HFF-Myc (cell line): ENCODE results near the gene NEDD4L.

Experiments
- DNase-seq: peaks from one replicate; pipeline ENCODE4 v3.0.0-alpha.2; 2011; ENCODE audit warnings: low read depth; ENCODE audit errors: extremely low read depth
- H3K4me3 ChIP-seq: replicated peaks from 2 replicates; pipeline ENCODE4 v1.5.1; 2011; ENCODE audit warnings: low read depth, mild to moderate bottlenecking, control low read depth, low read length
- TF ChIP-seq, protein P1 (sequence below): IDR thresholded peaks from 2 replicates; pipeline ENCODE4 v1.5.1; 2012; ENCODE audit warnings: mild to moderate bottlenecking, low read depth, low read length, control low read depth; ENCODE audit errors: missing control alignments

The NEDD4L gene

DNA sequence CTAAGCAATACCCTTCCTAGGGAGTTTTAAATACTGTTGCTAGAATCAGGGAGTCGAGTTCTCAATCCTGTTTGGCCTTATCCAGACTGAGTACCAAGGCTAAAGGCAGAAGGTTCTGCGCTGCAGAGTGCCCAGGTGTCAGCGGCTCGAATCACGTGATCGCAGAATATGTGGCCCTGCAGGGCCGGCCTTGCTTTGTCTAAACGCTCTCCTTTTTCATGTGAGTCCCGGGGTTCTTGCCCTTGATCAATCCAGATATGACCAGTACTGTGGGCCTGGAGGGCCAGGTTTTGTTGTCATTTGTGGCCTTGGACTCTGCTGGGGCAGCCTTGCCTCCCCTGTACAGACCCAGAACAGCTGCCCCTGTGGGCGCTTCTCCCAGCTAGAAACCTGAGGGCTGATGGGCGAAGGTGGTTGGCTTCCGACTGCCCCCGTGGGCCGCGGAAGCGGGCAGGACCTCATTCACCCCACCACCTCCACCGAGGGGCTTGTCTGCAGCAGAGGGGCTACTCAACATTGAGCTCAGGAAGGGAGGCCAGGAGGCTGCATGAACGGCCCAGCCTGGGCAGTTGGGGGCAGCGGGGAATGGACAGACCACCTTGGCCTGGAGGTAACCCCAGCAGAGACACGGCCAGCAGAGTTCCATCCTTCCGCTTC, 359.9 kb downstream of the NEDD4L start:
- no peak for DNase-seq
- TF ChIP-seq, protein P1, sequence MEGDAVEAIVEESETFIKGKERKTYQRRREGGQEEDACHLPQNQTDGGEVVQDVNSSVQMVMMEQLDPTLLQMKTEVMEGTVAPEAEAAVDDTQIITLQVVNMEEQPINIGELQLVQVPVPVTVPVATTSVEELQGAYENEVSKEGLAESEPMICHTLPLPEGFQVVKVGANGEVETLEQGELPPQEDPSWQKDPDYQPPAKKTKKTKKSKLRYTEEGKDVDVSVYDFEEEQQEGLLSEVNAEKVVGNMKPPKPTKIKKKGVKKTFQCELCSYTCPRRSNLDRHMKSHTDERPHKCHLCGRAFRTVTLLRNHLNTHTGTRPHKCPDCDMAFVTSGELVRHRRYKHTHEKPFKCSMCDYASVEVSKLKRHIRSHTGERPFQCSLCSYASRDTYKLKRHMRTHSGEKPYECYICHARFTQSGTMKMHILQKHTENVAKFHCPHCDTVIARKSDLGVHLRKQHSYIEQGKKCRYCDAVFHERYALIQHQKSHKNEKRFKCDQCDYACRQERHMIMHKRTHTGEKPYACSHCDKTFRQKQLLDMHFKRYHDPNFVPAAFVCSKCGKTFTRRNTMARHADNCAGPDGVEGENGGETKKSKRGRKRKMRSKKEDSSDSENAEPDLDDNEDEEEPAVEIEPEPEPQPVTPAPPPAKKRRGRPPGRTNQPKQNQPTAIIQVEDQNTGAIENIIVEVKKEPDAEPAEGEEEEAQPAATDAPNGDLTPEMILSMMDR: no peak
- no peak overlapping the region for H3K4me3 ChIP-seq

DNA sequence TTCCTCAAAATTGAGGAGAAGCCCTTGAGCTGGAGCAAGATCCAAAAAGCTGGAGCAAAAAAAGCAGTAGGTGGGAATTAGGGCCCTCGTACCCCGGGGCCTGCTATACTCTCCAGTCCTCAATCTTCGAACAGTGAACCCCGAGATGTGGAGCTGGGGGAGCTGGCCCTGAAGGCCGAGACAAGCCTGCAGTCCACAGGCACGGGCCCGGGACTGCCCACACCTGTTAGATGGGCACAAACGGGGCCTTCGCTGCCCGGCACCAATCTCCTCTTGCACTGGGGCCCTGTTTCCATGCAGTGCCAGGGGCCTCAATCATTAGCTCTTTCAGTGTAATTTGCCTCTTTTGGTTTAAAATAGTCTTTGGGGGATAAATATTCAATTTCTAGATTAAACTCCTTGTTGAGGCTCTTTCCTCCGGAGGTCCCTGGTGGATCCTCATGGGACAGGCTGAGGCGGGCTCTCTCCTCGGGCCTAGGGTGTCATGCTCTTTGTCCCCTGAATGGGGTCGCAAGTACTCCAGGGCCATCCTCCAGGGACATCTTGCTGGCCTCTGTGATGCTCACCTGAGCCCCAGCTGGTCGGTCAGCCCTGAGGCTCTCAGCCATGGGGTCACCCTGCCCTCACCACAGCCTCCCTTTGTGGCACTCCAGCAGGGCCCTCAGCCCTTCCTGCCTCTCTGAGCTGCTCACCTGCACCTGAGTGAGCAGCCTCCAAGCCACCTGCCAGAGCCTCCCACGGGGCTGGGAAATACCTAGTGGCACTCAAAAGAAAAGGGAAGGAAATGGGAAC, 361.3 kb downstream of the NEDD4L start:
- no peak for DNase-seq
- H3K4me3 ChIP-seq: no peak overlapping the region
- TF ChIP-seq, protein P1: no peak

DNA sequence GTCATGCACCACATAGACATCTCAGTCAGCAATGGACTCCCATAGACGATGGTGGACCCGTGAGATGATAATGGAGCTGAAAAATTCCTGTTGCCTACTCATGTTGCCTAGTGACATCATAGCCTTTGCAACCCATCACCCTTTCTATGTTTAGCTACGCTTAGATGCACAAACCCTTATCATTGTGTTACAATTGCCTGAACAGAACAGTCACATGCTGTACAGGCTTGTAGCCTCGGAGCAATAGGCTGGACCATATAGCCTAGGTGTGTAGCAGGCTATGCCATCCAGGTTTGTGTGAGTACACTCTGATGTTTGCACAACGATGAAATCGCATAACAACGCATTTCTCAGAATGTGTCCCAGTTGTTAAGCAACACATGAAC, 363.2 kb downstream of the NEDD4L start:
- TF ChIP-seq, protein P1: no peak
- H3K4me3 ChIP-seq: no peak overlapping the region
- DNase-seq: no peak

DNA sequence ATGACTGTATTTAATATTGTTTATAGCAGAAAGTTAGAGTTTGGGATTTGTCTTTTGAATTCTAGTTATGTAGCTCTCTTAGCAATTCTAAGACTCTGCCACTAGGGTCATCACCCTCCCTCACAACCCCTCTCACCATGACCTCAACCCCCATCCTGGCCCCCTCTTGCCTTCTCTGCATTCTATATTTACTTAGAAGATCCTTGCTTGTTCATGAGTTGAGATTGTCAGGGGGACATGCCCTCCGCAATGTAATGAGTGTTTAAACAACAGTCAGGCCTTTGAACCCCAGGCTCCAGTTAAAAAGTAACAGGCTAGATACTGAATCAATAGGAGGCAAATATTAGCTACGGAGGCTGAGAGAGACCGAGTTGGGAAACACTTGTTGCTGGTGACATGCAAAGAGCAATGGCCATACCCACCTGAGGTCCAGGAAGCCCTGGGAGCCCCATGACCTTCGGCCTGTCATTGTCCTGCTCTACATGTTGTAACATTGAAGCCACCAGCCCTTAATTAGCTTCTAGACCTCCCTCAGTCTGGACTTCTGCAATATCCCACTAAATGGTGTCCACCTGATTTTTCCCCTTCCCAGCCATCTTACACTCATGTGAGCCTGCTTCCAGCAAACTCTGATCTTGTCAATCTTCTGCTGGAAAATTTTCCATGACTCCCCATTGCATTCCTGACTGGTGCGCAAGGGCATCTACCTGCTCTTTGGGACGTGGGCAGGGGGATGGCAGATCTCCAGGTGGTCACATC, 363.8 kb downstream of the NEDD4L start:
- H3K4me3 ChIP-seq: no peak overlapping the region

DNA sequence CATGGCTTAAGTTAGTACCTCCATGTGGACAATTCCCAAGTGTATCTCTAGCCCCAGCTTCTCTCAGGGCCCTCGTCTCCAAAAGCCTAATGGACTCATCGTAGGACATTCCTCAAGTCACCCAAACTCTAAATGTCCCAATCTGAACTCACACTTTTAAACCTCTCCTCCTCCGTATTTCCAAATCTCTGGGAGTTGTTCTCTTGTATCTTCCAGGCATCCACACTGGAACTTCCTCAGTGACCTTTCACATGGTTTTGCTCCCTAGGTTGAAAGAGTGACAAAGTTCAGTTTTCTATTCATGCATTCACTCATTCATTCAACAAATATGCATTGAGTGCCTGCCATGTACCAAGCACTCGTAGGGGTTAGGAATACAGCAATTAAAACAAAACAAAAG, 364.6 kb downstream of the NEDD4L start:
- H3K4me3 ChIP-seq: no peak overlapping the region
- TF ChIP-seq, protein P1: no peak

More for the DNA sequence above, 363.8 kb downstream of the NEDD4L start:
- no peak for DNase-seq
- TF ChIP-seq, protein P1: no peak

DNA sequence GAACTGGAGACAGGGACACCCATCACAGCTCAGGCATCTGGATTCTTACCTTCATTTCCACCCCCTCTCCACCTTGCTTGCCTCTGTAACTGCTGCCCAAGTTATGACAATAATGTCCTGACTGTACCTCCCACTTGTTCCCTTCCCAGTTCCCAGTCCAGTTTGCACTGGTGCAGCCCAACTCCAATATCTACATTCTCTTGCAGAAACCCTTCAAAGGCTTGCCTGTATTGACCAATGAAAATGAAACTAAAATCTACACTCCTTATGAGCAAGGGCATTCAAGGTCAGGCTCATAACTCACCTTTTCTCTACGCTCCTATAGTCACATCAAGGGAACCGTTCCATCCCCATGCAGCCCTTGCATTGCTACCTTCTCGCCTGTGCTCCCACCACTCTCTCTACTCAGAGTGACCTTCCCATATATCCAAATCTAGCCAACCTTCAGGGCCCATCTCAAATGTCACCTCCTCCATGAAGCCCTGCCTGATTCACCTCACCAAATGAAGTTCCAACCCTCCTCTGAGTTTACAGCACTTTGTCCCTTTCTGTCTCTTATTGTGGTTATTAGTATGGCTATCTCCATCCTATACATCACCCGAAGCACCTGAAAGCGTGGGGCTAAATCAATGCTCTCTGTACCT, 365.9 kb downstream of the NEDD4L start:
- DNase-seq: no peak
- H3K4me3 ChIP-seq: no peak overlapping the region
- TF ChIP-seq, protein P1: no peak

More for the DNA sequence above, 364.6 kb downstream of the NEDD4L start:
- DNase-seq: no peak
